ENCODE measurements around the gene CIC. TPM values are rescaled to one million over a fixed set of nuclear protein-coding genes. Genes with fewer than 3 reads are reported as not detected.

The CIC gene
- total and polyA plus RNA-seq, 10 of the 15 experiments (the other 5 are each of a cell fraction or from before 2014, with no cell fraction given) = 0.18 to 50.6 (median 7.1) TPM

DNA sequence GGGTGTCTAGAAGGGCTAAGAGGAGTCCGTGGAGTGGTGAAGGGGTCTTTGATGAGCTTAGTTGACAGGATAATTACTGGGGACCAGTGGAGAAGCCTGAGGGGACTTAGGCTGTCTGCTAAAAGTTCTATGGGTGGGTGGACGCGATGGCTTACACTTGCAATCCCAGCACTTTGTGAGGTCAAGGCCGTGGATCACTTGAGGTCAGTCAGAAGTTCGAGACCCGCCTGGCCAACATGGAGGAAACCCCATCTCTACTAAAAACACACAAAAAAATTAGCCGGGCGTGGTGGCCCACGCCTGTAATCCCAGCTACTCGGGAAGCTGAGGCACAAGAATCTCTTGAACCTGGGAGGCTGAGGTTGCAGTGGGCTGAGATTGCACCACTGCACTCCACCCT is 23.8 kb upstream of the CIC start:
- ChIA-PET CTCF (interaction anchor here (1.0 to 6.7 kb wide), 13 partner anchors 15 to 188 kb away, joined by 3 to 111 read pairs (median 5); partner anchors contain the start of genes CIC and POU2F2), POLR2A (interaction anchor here (0.7 to 6.7 kb wide), 7 partner anchors 17 to 56 kb away, joined by 3 to 51 read pairs (median 5); no protein-coding TSS in a partner anchor), SMC1A (ENCODE audit: uncharacterized antibody, unreplicated experiment) (interaction anchor here (0.7 to 6.3 kb wide), 8 partner anchors 33 to 136 kb away, joined by 4 to 70 read pairs (median 5); no protein-coding TSS in a partner anchor), RAD21 (ENCODE audit: unreplicated experiment) (interaction anchor here (0.6 to 6.0 kb wide), 5 partner anchors 13 to 137 kb away, joined by 3 to 82 read pairs (median 3); partner anchors contain the start of gene CIC)
- Histone ChIP-seq H3K4me3 (peak overlapping the region; percentile 37; the same call in 1 of the 2 replicates), H3K4me2 (ENCODE audit: control insufficient read depth, insufficient read depth) (peak overlapping the region; percentile 95), H3K36me3 (ENCODE audit: control insufficient read depth in 2 of 2, insufficient read depth in 2 of 2, low read length in 1 of 2) (peaks cover 4 to 7% of the 10 kb centered on the region in 2 experiments; a peak in 3 of 4 replicates), H3K9ac (ENCODE audit: control insufficient read depth, insufficient read depth, low read length) (peak overlapping the region; percentile 58), H3K4me1 (ENCODE audit: control insufficient read depth, insufficient read depth, low read length) (peaks cover 17% of the 10 kb centered on the region), H4K20me1 (ENCODE audit: control insufficient read depth, insufficient read depth) (no peaks in the 10 kb centered on the region), H3K27ac (ENCODE audit: control insufficient read depth, insufficient read depth) (peak overlapping the region; percentile 64), H3K9me3 (replicated peaks; ENCODE audit: control insufficient read depth, insufficient read depth, low read length) (no peaks in the 10 kb centered on the region), H3K27me3 (replicated peaks in 1 of 2; ENCODE audit: control insufficient read depth in 2 of 2, insufficient read depth in 2 of 2, low read length in 1 of 2) (no peaks in the 10 kb centered on the region), H2AFZ (ENCODE audit: control insufficient read depth, low read depth, low read length) (peak overlapping the region; percentile 99), H3K79me2 (ENCODE audit: control insufficient read depth, insufficient read depth, low read length) (peaks cover 24% of the 10 kb centered on the region)
- no peak for TF ChIP-seq TCF3 (IDR thresholded peaks at IDR 0.05; ENCODE audit: borderline replicate concordance, insufficient read depth, low read depth, low read length)
- no peak for TF ChIP-seq ESRRA (IDR thresholded peaks at IDR 0.05; ENCODE audit: low read length)
- TF ChIP-seq WRNIP1 (IDR thresholded peaks at IDR 0.05; ENCODE audit: borderline replicate concordance, low read depth, low read length) = no peak
- no peak for TF ChIP-seq RBBP5 (conservative IDR thresholded peaks at IDR 0.05)
- TF ChIP-seq ZNF274 (IDR thresholded peaks at IDR 0.05; ENCODE audit: insufficient read depth, insufficient read length) = no peak
- no peak for TF ChIP-seq CBX5 (IDR thresholded peaks at IDR 0.05; ENCODE audit: low read depth)
- TF ChIP-seq JUND (IDR thresholded peaks at IDR 0.05; ENCODE audit: low read depth, low read length) = no peak
- TF ChIP-seq MEF2A (IDR thresholded peaks at IDR 0.05; ENCODE audit: insufficient read depth, low read depth, low read length) = no peak
- TF ChIP-seq BRCA1 (IDR thresholded peaks at IDR 0.05; ENCODE audit: low read depth, low read length) = no peak
- no peak for TF ChIP-seq NFIC (IDR thresholded peaks at IDR 0.05; ENCODE audit: low read depth, low read length)
- no peak for TF ChIP-seq EGR1 (IDR thresholded peaks at IDR 0.05; ENCODE audit: borderline replicate concordance in 1 of 2, low read depth in 2 of 2, low read length in 2 of 2)
- no peak for TF ChIP-seq HDAC2 (IDR thresholded peaks at IDR 0.05)
- TF ChIP-seq, protein P1, sequence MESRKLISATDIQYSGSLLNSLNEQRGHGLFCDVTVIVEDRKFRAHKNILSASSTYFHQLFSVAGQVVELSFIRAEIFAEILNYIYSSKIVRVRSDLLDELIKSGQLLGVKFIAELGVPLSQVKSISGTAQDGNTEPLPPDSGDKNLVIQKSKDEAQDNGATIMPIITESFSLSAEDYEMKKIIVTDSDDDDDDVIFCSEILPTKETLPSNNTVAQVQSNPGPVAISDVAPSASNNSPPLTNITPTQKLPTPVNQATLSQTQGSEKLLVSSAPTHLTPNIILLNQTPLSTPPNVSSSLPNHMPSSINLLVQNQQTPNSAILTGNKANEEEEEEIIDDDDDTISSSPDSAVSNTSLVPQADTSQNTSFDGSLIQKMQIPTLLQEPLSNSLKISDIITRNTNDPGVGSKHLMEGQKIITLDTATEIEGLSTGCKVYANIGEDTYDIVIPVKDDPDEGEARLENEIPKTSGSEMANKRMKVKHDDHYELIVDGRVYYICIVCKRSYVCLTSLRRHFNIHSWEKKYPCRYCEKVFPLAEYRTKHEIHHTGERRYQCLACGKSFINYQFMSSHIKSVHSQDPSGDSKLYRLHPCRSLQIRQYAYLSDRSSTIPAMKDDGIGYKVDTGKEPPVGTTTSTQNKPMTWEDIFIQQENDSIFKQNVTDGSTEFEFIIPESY (IDR thresholded peaks at IDR 0.05) = no peak
- TF ChIP-seq RCOR1 (conservative IDR thresholded peaks at IDR 0.05; ENCODE audit: low read depth, low read length) = no peak
- TF ChIP-seq, protein P2, sequence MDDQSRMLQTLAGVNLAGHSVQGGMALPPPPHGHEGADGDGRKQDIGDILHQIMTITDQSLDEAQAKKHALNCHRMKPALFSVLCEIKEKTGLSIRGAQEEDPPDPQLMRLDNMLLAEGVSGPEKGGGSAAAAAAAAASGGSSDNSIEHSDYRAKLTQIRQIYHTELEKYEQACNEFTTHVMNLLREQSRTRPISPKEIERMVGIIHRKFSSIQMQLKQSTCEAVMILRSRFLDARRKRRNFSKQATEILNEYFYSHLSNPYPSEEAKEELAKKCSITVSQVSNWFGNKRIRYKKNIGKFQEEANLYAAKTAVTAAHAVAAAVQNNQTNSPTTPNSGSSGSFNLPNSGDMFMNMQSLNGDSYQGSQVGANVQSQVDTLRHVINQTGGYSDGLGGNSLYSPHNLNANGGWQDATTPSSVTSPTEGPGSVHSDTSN (IDR thresholded peaks at IDR 0.05; ENCODE audit: insufficient replicate concordance, low read depth, low read length) = no peak
- intact Hi-C loops (cut with micrococcal nuclease; ENCODE audit: unreplicated experiment) (loop anchor here (2.0 kb wide), 1 partner anchor 36 kb away; no protein-coding TSS in a partner anchor), in situ Hi-C loops (cut with MboI) (no loop called here)
- WGBS (ENCODE audit: insufficient coverage, insufficient replicate concordance, low lambda C conversion rate, missing lambda C conversion rate) = 65% methylated on average over 10 of the region's 10 CpGs
- BruUV-seq (replicated peaks) = no TSS peak
- no peak for FAIRE-seq
- no peak for DNase-seq (ENCODE audit: low read depth, low spot score)
- ATAC-seq = no peak

All from GM12878 (cell line).